Upper lobe of left lung (tissue), 6 donors: Measurements from ENCODE around the gene ETFRF1. TPM values are rescaled to one million over a fixed set of nuclear protein-coding genes. Genes with fewer than 3 reads are reported as not detected.

Experiments used
- ATAC-seq, 2 donors: fragments of 200-7000 bp; cut with Tn5 transposase; one replicate each; pipeline ENCODE4 v1.9.1; 2022; ENCODE audit warnings: mild to moderate bottlenecking in 2 of 2, moderate library complexity in 2 of 2; ENCODE audit not compliant: low FRiP score in 2 of 2
- DNase-seq, 2 donors: peaks; one replicate each; pipeline ENCODE4 v3.0.0-alpha.2; 2019 to 2020
- H3K27ac ChIP-seq, 4 donors: fragments of 200-600 bp; sonication (generic); one replicate each; pipeline ENCODE4 v1.5.1; 2016 to 2019
- H3K27me3 ChIP-seq, 4 donors: fragments of 200-600 bp; sonication (generic); one replicate each; pipeline ENCODE4 v1.5.1; 2017 to 2019
- H3K36me3 ChIP-seq, 4 donors: fragments of 200-600 bp; sonication (generic); one replicate each; pipeline ENCODE4 v1.5.1; 2016 to 2019
- H3K4me1 ChIP-seq, 4 donors: fragments of 200-600 bp; sonication (generic); one replicate each; pipeline ENCODE4 v1.5.1; 2018 to 2019
- H3K4me3 ChIP-seq, 4 donors: fragments of 200-600 bp; sonication (generic); one replicate each; pipeline ENCODE4 v1.5.1; 2017 to 2019; ENCODE audit warnings: mild to moderate bottlenecking in 2 of 4, moderate library complexity in 1 of 4
- H3K9me3 ChIP-seq, 4 donors: fragments of 200-600 bp; sonication (generic); one replicate each; pipeline ENCODE4 v1.5.1; 2018 to 2019
- CTCF ChIP-seq, 6 experiments: fragments of 450-650 bp in 4 of 6; fragments of 200-600 bp in 2 of 6; sonication (generic) in 2 of 6; IDR thresholded peaks; one replicate each; pipeline ENCODE4 v1.5.1; 2016 to 2019; ENCODE audit warnings: antibody characterized with exemption in 6 of 6
- EP300 ChIP-seq, 4 donors: sonication (generic); formaldehyde crosslinking; IDR thresholded peaks; one replicate each; pipeline ENCODE4 v1.5.1; 2017; ENCODE audit warnings: antibody characterized with exemption in 4 of 4, control low read depth in 2 of 4
- POLR2A ChIP-seq, 4 donors: fragments of 450-650 bp; IDR thresholded peaks; one replicate each; pipeline ENCODE4 v1.5.1; 2016 to 2017; ENCODE audit warnings: antibody characterized with exemption in 4 of 4, mild to moderate bottlenecking in 2 of 4
- POLR2AphosphoS5 ChIP-seq, 2 donors: sonication (generic); formaldehyde crosslinking; IDR thresholded peaks; one replicate each; pipeline ENCODE4 v1.5.1; 2017; ENCODE audit warnings: antibody characterized with exemption in 2 of 2
- WGBS, 2 donors: methylation state at CpG; one replicate each; pipeline ENCODE4 v1.1.5; 2017 to 2018; 5-methylcytosine and 5-hydroxymethylcytosine counted together
- total RNA-seq, 6 donors: library from RNA; depleted of rRNA in 4 of 6; stranded (reverse); fragments of >200 nt in 4 of 6; gene quantifications; one replicate each; pipeline versions ENCODE4 v1.1.0 to v1.2.1, GENCODE V29; 2016 to 2021
- donor health status: DM: no; HTN: no; CAD: no; lungs with moderate emphysema.
- donor health status: DM: no; HTN: yes; CAD: no; lungs with severe emphysema.

ETFRF1 gene
- total RNA-seq, 6 donors from 2014 or later = 5.2 to 48.4 (median 20.5) TPM

- no peaks in the 10 kb centered on the region for H3K36me3 ChIP-seq
- H3K9me3 ChIP-seq = no peaks in the 10 kb centered on the region
- H3K4me3 ChIP-seq = no peak overlapping the region
- no peaks in the 10 kb centered on the region for H3K27me3 ChIP-seq
- H3K27ac ChIP-seq = no peak overlapping the region
- DNase-seq = no peak
- TF ChIP-seq POLR2A (IDR thresholded peaks at IDR 0.05) (no peak), EP300 (IDR thresholded peaks at IDR 0.05) (no peak), POLR2AphosphoS5 (IDR thresholded peaks at IDR 0.05) (no peak), CTCF (IDR thresholded peaks at IDR 0.05) (no peak)
- ATAC-seq = no peak
- 73 to 87% methylated on average over 3 of the region's 3 CpGs for WGBS, 2 donors
- H3K4me1 ChIP-seq = no peaks in the 10 kb centered on the region
Observed at GRCh38 chr12:25186788-25187402, 8.1 kb upstream of the ETFRF1 start.

GRCh38 chr12:25187781-25188180 is 7.3 kb upstream of the ETFRF1 start:
- H3K36me3 ChIP-seq = no peaks in the 10 kb centered on the region
- 90 to 91% methylated on average over 2 of the region's 2 CpGs for WGBS, 2 donors

GRCh38 chr12:25189656-25190055 is 5.4 kb upstream of the ETFRF1 start:
- H3K9me3 ChIP-seq = no peaks in the 10 kb centered on the region
- no peak for ATAC-seq
- TF ChIP-seq CTCF (IDR thresholded peaks at IDR 0.05) = no peak
- peaks cover 3 to 7% (median 5%) of the 10 kb centered on the region in 4 donors for H3K4me1 ChIP-seq
- H3K27ac ChIP-seq = no peak overlapping the region
- H3K36me3 ChIP-seq = no peaks in the 10 kb centered on the region
- no peak for DNase-seq
- H3K4me3 ChIP-seq = no peak overlapping the region
- H3K27me3 ChIP-seq = no peaks in the 10 kb centered on the region

More at GRCh38 chr12:25187781-25188180, 7.3 kb upstream of the ETFRF1 start:
- Histone ChIP-seq H3K4me1 (no peaks in the 10 kb centered on the region), H3K27me3 (no peaks in the 10 kb centered on the region), H3K9me3 (no peaks in the 10 kb centered on the region), H3K27ac (no peak overlapping the region), H3K4me3 (no peak overlapping the region)
- DNase-seq (no peak), ATAC-seq (no peak)
- no peak for TF ChIP-seq CTCF (IDR thresholded peaks at IDR 0.05)
- no peak for TF ChIP-seq POLR2A (IDR thresholded peaks at IDR 0.05)
- no peak for TF ChIP-seq EP300 (IDR thresholded peaks at IDR 0.05)
- no peak for TF ChIP-seq POLR2AphosphoS5 (IDR thresholded peaks at IDR 0.05)

GRCh38 chr12:25190793-25191192 is 4.2 kb upstream of the ETFRF1 start:
- Histone ChIP-seq H3K4me1 (peaks cover 5 to 8% (median 6%) of the 10 kb centered on the region in 4 donors), H3K27ac (no peak overlapping the region), H3K36me3 (no peaks in the 10 kb centered on the region), H3K4me3 (no peak overlapping the region), H3K27me3 (no peaks in the 10 kb centered on the region), H3K9me3 (no peaks in the 10 kb centered on the region)
- DNase-seq = no peak
- TF ChIP-seq POLR2A (IDR thresholded peaks at IDR 0.05) (no peak), EP300 (IDR thresholded peaks at IDR 0.05) (no peak), CTCF (IDR thresholded peaks at IDR 0.05) (no peak), POLR2AphosphoS5 (IDR thresholded peaks at IDR 0.05) (no peak)
- 97 to 98% methylated on average over 6 of the region's 6 CpGs for WGBS, 2 donors
- no peak for ATAC-seq

- Histone ChIP-seq H3K4me3 (peak overlapping the region in 3 of 4 donors; percentile 57 to 86 (median 68)), H3K36me3 (no peaks in the 10 kb centered on the region), H3K9me3 (no peaks in the 10 kb centered on the region), H3K4me1 (peaks cover 7 to 13% (median 8%) of the 10 kb centered on the region in 4 donors), H3K27ac (peak overlapping the region in 2 of 4 donors; percentile 90 to 92), H3K27me3 (no peaks in the 10 kb centered on the region)
- ATAC-seq (no peak), DNase-seq (no peak)
- 15 to 32% methylated on average over 1 of the region's 1 CpG for WGBS, 2 donors
- no peak for TF ChIP-seq CTCF (IDR thresholded peaks at IDR 0.05)
Observed at GRCh38 chr12:25194214-25194613, 823 bp upstream of the ETFRF1 start.
